ENCODE results near the gene ATP5PO. TPM values are rescaled to one million over a fixed set of nuclear protein-coding genes. Genes with fewer than 3 reads are reported as not detected.

ATP5PO gene
- total RNA-seq, 1 experiment from 2014 or later: 349 TPM

- Histone ChIP-seq H3K4me1 (peaks cover 10% of the 10 kb centered on the region), H3K9me3 (replicated peaks) (no peaks in the 10 kb centered on the region), H3K4me3 (no peak overlapping the region), H3K27me3 (no peaks in the 10 kb centered on the region), H3K27ac (no peak overlapping the region), H3K36me3 (no peaks in the 10 kb centered on the region)
- DNase-seq: no peak
Measured at GRCh38 chr21:33859373-33860102, 56.1 kb downstream of the ATP5PO start.

GRCh38 chr21:33858667-33859372, 56.8 kb downstream of the ATP5PO start:
- Histone ChIP-seq H3K4me1 (peaks cover 16% of the 10 kb centered on the region), H3K27ac (no peak overlapping the region), H3K36me3 (no peaks in the 10 kb centered on the region), H3K9me3 (replicated peaks) (no peaks in the 10 kb centered on the region), H3K4me3 (no peak overlapping the region), H3K27me3 (no peaks in the 10 kb centered on the region)
- no peak for DNase-seq

- no peak overlapping the region for H3K27ac ChIP-seq
- no peaks in the 10 kb centered on the region for H3K36me3 ChIP-seq
- no peaks in the 10 kb centered on the region for H3K9me3 ChIP-seq (replicated peaks)
- no peak overlapping the region for H3K4me3 ChIP-seq
- H3K27me3 ChIP-seq: no peaks in the 10 kb centered on the region
- peaks cover 24% of the 10 kb centered on the region for H3K4me1 ChIP-seq
- DNase-seq: no peak
Measured at GRCh38 chr21:33857846-33858666, 57.5 kb downstream of the ATP5PO start.

- Histone ChIP-seq H3K4me1 (peaks cover 35% of the 10 kb centered on the region), H3K27me3 (no peaks in the 10 kb centered on the region), H3K4me3 (no peak overlapping the region), H3K9me3 (replicated peaks) (no peaks in the 10 kb centered on the region), H3K36me3 (no peaks in the 10 kb centered on the region), H3K27ac (no peak overlapping the region)
- DNase-seq: no peak
Measured at GRCh38 chr21:33856893-33857527, 58.6 kb downstream of the ATP5PO start.

GRCh38 chr21:33855190-33855589, 60.4 kb downstream of the ATP5PO start:
- Histone ChIP-seq H3K4me1 (peaks cover 37% of the 10 kb centered on the region), H3K4me3 (no peak overlapping the region), H3K27me3 (no peaks in the 10 kb centered on the region), H3K27ac (peak overlapping the region; percentile 25; the same call in 1 of the 2 replicates), H3K36me3 (no peaks in the 10 kb centered on the region), H3K9me3 (replicated peaks) (no peaks in the 10 kb centered on the region)
- DNase-seq: peak; percentile 38 to 54

- peak overlapping the region; percentile 25 for H3K27ac ChIP-seq
- H3K4me1 ChIP-seq: peaks cover 37% of the 10 kb centered on the region
- no peak overlapping the region for H3K4me3 ChIP-seq
- no peaks in the 10 kb centered on the region for H3K9me3 ChIP-seq (replicated peaks)
- H3K27me3 ChIP-seq: no peaks in the 10 kb centered on the region
- peak; percentile 84 to 95 for DNase-seq
- H3K36me3 ChIP-seq: no peaks in the 10 kb centered on the region
Measured at GRCh38 chr21:33854604-33855003, 61.0 kb downstream of the ATP5PO start.

Other genes with a start within 250 kb of the ATP5PO start
- gene MRPS6, start 157.8 kb upstream of the ATP5PO start, total RNA-seq (2014; rRNA removed; shearing (Covaris generic)): 28.0 and 32.6 TPM in 2 replicates
- 7.9 and 9.4 TPM in 2 replicates for gene SLC5A3, start 157.8 kb upstream of the ATP5PO start, total RNA-seq (2014; rRNA removed; shearing (Covaris generic))